A673 (cell line): ENCODE results near the gene PPP1R3A. TPM values are rescaled to one million over a fixed set of nuclear protein-coding genes. Genes with fewer than 3 reads are reported as not detected.

Experiments used
- BruUV-seq: library from RNA; stranded (reverse); fragments of 400-500 nt; replicated peaks from 2 replicates; lab custom pipeline; 2021; lab: Mats Ljungman, UMichigan
- CTCF ChIA-PET: fragments of 300-600 bp; sonication (Branson Sonifier 250); formaldehyde crosslinking; loops from one replicate; lab custom pipeline; 2022; ENCODE audit warnings: antibody characterized with exemption; lab: Charles Lee
- POLR2A ChIA-PET: fragments of 300-600 bp; sonication (Branson Sonifier 250); formaldehyde crosslinking; loops from one replicate; lab custom pipeline; 2022; ENCODE audit warnings: antibody characterized with exemption; ENCODE audit not compliant: low non-redundant PET; lab: Charles Lee
- DNase-seq: peaks from one replicate; pipeline ENCODE4 v3.0.0-alpha.2; 2015; ENCODE audit warnings: low spot score
- H3K27ac ChIP-seq: fragments of 200-600 bp; sonication (generic); 2 replicates; pipeline ENCODE4 v1.5.1; 2016; ENCODE audit warnings: mixed run types, low read depth, mild to moderate bottlenecking, mixed read lengths, antibody characterized with exemption, low read length; ENCODE audit not compliant: poor library complexity, severe bottlenecking
- H3K27me3 ChIP-seq: fragments of 200-600 bp; sonication (generic); replicated peaks from 2 replicates; pipeline ENCODE4 v1.6.1; 2017; ENCODE audit warnings: mixed run types, low read depth, mild to moderate bottlenecking, mixed read lengths, antibody characterized with exemption, low read length; ENCODE audit not compliant: insufficient read depth, poor library complexity
- H3K36me3 ChIP-seq: fragments of 200-600 bp; sonication (generic); 2 replicates; pipeline ENCODE4 v1.6.1; 2016; ENCODE audit warnings: mixed run types, mild to moderate bottlenecking, mixed read lengths, antibody characterized with exemption, low read length; ENCODE audit not compliant: insufficient read depth, poor library complexity, severe bottlenecking
- H3K4me1 ChIP-seq: fragments of 200-600 bp; sonication (generic); 2 replicates; pipeline ENCODE4 v1.6.1; 2017; ENCODE audit warnings: mixed run types, mild to moderate bottlenecking, mixed read lengths, antibody characterized with exemption, low read length; ENCODE audit not compliant: insufficient read depth, poor library complexity, severe bottlenecking
- H3K4me3 ChIP-seq: fragments of 200-600 bp; sonication (generic); 2 replicates; pipeline ENCODE4 v1.5.1; 2016; ENCODE audit warnings: low read depth, mixed run types, mild to moderate bottlenecking, mixed read lengths, low read length; ENCODE audit not compliant: poor library complexity, severe bottlenecking
- H3K9me3 ChIP-seq: fragments of 200-600 bp; sonication (generic); 2 replicates; pipeline ENCODE4 v1.6.1; 2016; ENCODE audit warnings: mixed run types, low read depth, mild to moderate bottlenecking, mixed read lengths, antibody characterized with exemption, low read length; ENCODE audit not compliant: poor library complexity, severe bottlenecking
- CTCF ChIP-seq: fragments of 300-800, 200-600 bp; sonication (generic); conservative IDR thresholded peaks from 2 replicates; pipeline ENCODE4 v1.5.1; 2017; ENCODE audit warnings: low read depth, mild to moderate bottlenecking, antibody characterized with exemption, low read length, moderate library complexity, mixed read lengths
- EZH2 ChIP-seq: fragments of 200-600 bp; sonication (generic); IDR thresholded peaks from 2 replicates; pipeline ENCODE4 v1.6.1; 2017; ENCODE audit warnings: borderline replicate concordance, low read depth, mild to moderate bottlenecking, mixed read lengths, antibody characterized with exemption, low read length; ENCODE audit not compliant: poor library complexity, severe bottlenecking
- intact Hi-C: fragments of 100-400 bp; cut with micrococcal nuclease; formaldehyde crosslinking; loops from one replicate; pipeline ENCODE4 v1.10.0; 2022; ENCODE audit not compliant: unreplicated experiment
- total RNA-seq: library from RNA; stranded (reverse); gene quantifications from 2 replicates; pipeline ENCODE4 v1.2.3, GENCODE V29; 2021

Gene PPP1R3A
- total RNA-seq, 1 experiment from 2014 or later: not detected

GRCh38 chr7:113880559-113880958 is 38.2 kb downstream of the PPP1R3A start:
- H3K36me3 ChIP-seq: no peaks in the 10 kb centered on the region
- H3K4me1 ChIP-seq: no peaks in the 10 kb centered on the region
- H3K9me3 ChIP-seq: no peaks in the 10 kb centered on the region
- POLR2A ChIA-PET: no interaction called here
- DNase-seq: no peak
- CTCF ChIA-PET: no interaction called here
- no peak overlapping the region for H3K27ac ChIP-seq
- no TSS peak for BruUV-seq
- intact Hi-C loops: no loop called here
- no peaks in the 10 kb centered on the region for H3K27me3 ChIP-seq
- TF ChIP-seq CTCF: no peak
- TF ChIP-seq EZH2: no peak
- H3K4me3 ChIP-seq: no peak overlapping the region

- no peaks in the 10 kb centered on the region for H3K9me3 ChIP-seq
- H3K27ac ChIP-seq: no peak overlapping the region
- TF ChIP-seq EZH2: no peak
- no peak for DNase-seq
- no peaks in the 10 kb centered on the region for H3K36me3 ChIP-seq
- H3K4me1 ChIP-seq: no peaks in the 10 kb centered on the region
- no peak overlapping the region for H3K4me3 ChIP-seq
- ChIA-PET CTCF (no interaction called here), POLR2A (no interaction called here)
- intact Hi-C loops: no loop called here
- no TSS peak for BruUV-seq
- no peaks in the 10 kb centered on the region for H3K27me3 ChIP-seq
These were observed 40.3 kb downstream of the PPP1R3A start for GRCh38 chr7:113878394-113878992.

DNA sequence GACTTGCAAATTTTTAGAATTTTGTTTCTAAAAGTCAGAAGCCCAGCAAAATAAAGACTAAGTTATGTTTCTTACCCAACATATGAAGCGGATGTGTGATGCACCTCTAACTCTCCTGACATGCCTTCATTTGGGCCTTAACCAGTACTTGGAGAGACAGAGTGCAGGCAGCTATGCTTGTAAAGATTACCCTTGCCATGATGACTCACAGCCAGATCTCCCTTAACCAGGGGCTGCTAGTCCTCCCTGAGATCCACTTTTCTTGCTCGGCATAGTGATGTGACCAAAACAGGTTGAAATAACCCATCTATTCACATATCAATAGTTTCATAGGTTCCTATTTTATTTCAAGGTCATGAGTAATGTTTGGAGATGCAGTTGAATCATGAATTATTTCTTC is 43.6 kb downstream of the PPP1R3A start:
- CTCF ChIA-PET: no interaction called here
- H3K9me3 ChIP-seq: no peaks in the 10 kb centered on the region
- no peak for DNase-seq
- TF ChIP-seq CTCF (no peak), EZH2 (no peak)
- no peaks in the 10 kb centered on the region for H3K27me3 ChIP-seq
- H3K36me3 ChIP-seq: no peaks in the 10 kb centered on the region
- H3K4me1 ChIP-seq: no peaks in the 10 kb centered on the region
- H3K27ac ChIP-seq: no peak overlapping the region
- BruUV-seq: no TSS peak
- intact Hi-C loops: no loop called here
- POLR2A ChIA-PET: no interaction called here
- H3K4me3 ChIP-seq: no peak overlapping the region
